ENCODE results near the gene SLC2A10.

SLC2A10 gene

DNA sequence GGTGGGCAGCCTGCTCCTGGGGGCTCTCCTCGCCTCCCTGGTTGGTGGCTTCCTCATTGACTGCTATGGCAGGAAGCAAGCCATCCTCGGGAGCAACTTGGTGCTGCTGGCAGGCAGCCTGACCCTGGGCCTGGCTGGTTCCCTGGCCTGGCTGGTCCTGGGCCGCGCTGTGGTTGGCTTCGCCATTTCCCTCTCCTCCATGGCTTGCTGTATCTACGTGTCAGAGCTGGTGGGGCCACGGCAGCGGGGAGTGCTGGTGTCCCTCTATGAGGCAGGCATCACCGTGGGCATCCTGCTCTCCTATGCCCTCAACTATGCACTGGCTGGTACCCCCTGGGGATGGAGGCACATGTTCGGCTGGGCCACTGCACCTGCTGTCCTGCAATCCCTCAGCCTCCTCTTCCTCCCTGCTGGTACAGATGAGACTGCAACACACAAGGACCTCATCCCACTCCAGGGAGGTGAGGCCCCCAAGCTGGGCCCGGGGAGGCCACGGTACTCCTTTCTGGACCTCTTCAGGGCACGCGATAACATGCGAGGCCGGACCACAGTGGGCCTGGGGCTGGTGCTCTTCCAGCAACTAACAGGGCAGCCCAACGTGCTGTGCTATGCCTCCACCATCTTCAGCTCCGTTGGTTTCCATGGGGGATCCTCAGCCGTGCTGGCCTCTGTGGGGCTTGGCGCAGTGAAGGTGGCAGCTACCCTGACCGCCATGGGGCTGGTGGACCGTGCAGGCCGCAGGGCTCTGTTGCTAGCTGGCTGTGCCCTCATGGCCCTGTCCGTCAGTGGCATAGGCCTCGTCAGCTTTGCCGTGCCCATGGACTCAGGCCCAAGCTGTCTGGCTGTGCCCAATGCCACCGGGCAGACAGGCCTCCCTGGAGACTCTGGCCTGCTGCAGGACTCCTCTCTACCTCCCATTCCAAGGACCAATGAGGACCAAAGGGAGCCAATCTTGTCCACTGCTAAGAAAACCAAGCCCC is 16.0 kb downstream of the SLC2A10 start:
- H3K27ac ChIP-seq (ENCODE audit: insufficient read depth in 1 of 2, low read depth in 1 of 2, low read length in 2 of 2, poor library complexity in 1 of 2, severe bottlenecking in 2 of 2) = no peak overlapping the region
- no peak overlapping the region for H3K4me3 ChIP-seq (ENCODE audit: control insufficient read depth in 1 of 7, extremely low read depth in 1 of 7, insufficient read depth in 4 of 7, low read depth in 2 of 7, low read length in 6 of 7)
- POLR2A ChIA-PET = interaction anchor here (1.7 kb wide), 1 partner anchor 11 kb away, joined by 3 read pairs; no protein-coding TSS in a partner anchor
- H3K36me3 ChIP-seq (ENCODE audit: control insufficient read depth in 4 of 4, insufficient read depth in 4 of 4, low read length in 3 of 4) = no peaks in the 10 kb centered on the region
- CTCF ChIA-PET = no interaction called here
- no peaks in the 10 kb centered on the region for H3K4me1 ChIP-seq (ENCODE audit: control extremely low read depth in 1 of 4, control insufficient read depth in 4 of 4, insufficient read depth in 4 of 4, low read length in 3 of 4)
- WGBS (ENCODE audit: insufficient coverage) = 96% methylated on average over 25 of the region's 27 CpGs
- DNase-seq = no peak
- H3K9me3 ChIP-seq (ENCODE audit: control extremely low read depth in 1 of 5, control insufficient read depth in 4 of 5, insufficient read depth in 2 of 5, low read depth in 1 of 5, low read length in 4 of 5) = peaks cover 0 to 4% (median 2%) of the 10 kb centered on the region in 5 experiments
- H3K27me3 ChIP-seq (replicated peaks in 2 of 5; ENCODE audit: control insufficient read depth in 4 of 5, insufficient read depth in 5 of 5, low read length in 4 of 5) = no peaks in the 10 kb centered on the region

GRCh38 chr20:46731770-46732169 is 22.3 kb downstream of the SLC2A10 start:
- DNase-seq = no peak
- Histone ChIP-seq H3K4me1 (ENCODE audit: control extremely low read depth in 1 of 4, control insufficient read depth in 4 of 4, insufficient read depth in 4 of 4, low read length in 3 of 4) (no peaks in the 10 kb centered on the region), H3K27me3 (replicated peaks in 2 of 5; ENCODE audit: control insufficient read depth in 4 of 5, insufficient read depth in 5 of 5, low read length in 4 of 5) (no peaks in the 10 kb centered on the region), H3K9me3 (ENCODE audit: control extremely low read depth in 1 of 5, control insufficient read depth in 4 of 5, insufficient read depth in 2 of 5, low read depth in 1 of 5, low read length in 4 of 5) (no peaks in the 10 kb centered on the region), H3K36me3 (ENCODE audit: control insufficient read depth in 4 of 4, insufficient read depth in 4 of 4, low read length in 3 of 4) (no peaks in the 10 kb centered on the region), H3K27ac (ENCODE audit: insufficient read depth in 1 of 2, low read depth in 1 of 2, low read length in 2 of 2, poor library complexity in 1 of 2, severe bottlenecking in 2 of 2) (no peak overlapping the region), H3K4me3 (ENCODE audit: control insufficient read depth in 1 of 7, extremely low read depth in 1 of 7, insufficient read depth in 4 of 7, low read depth in 2 of 7, low read length in 6 of 7) (no peak overlapping the region)
- CTCF ChIA-PET = no interaction called here
- POLR2A ChIA-PET = no interaction called here
- 96% methylated on average over 3 of the region's 4 CpGs for WGBS (ENCODE audit: insufficient coverage)

DNA sequence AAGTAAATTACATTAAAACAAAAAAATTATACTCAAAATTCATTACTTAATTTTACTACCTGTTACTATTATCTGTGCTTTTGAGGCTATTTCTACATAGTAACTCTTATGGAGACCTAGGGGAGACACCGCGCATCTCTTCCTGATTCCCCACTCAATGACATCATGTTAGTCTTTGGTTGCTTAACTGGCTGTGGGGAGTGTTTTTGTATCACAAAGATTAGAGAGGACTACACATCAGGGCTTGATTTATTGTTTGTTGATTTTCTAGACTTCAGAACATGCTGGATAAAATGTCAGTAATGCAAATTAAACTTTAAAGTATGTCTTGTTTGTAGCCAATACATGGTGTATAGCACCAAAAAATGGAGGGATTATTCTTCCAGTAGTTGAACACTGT is 26.0 kb downstream of the SLC2A10 start:
- no CpG with 5 or more reads among the region's 2 CpGs for WGBS (ENCODE audit: insufficient coverage)
- Histone ChIP-seq H3K4me3 (ENCODE audit: control insufficient read depth in 1 of 7, extremely low read depth in 1 of 7, insufficient read depth in 4 of 7, low read depth in 2 of 7, low read length in 6 of 7) (no peak overlapping the region), H3K36me3 (ENCODE audit: control insufficient read depth in 4 of 4, insufficient read depth in 4 of 4, low read length in 3 of 4) (no peaks in the 10 kb centered on the region), H3K27me3 (replicated peaks in 2 of 5; ENCODE audit: control insufficient read depth in 4 of 5, insufficient read depth in 5 of 5, low read length in 4 of 5) (peaks cover 0 to 4% (median 2%) of the 10 kb centered on the region in 5 experiments), H3K9me3 (ENCODE audit: control extremely low read depth in 1 of 5, control insufficient read depth in 4 of 5, insufficient read depth in 2 of 5, low read depth in 1 of 5, low read length in 4 of 5) (peaks cover 0 to 2% (median 0%) of the 10 kb centered on the region in 5 experiments), H3K27ac (ENCODE audit: insufficient read depth in 1 of 2, low read depth in 1 of 2, low read length in 2 of 2, poor library complexity in 1 of 2, severe bottlenecking in 2 of 2) (no peak overlapping the region), H3K4me1 (ENCODE audit: control extremely low read depth in 1 of 4, control insufficient read depth in 4 of 4, insufficient read depth in 4 of 4, low read length in 3 of 4) (no peaks in the 10 kb centered on the region)
- POLR2A ChIA-PET = interaction anchor here (1.2 kb wide), 1 partner anchor 9 kb away, joined by 3 read pairs; no protein-coding TSS in a partner anchor
- CTCF ChIA-PET = interaction anchor here (0.9 kb wide), 1 partner anchor 17 kb away, joined by 3 read pairs; no protein-coding TSS in a partner anchor
- DNase-seq = no peak

DNA sequence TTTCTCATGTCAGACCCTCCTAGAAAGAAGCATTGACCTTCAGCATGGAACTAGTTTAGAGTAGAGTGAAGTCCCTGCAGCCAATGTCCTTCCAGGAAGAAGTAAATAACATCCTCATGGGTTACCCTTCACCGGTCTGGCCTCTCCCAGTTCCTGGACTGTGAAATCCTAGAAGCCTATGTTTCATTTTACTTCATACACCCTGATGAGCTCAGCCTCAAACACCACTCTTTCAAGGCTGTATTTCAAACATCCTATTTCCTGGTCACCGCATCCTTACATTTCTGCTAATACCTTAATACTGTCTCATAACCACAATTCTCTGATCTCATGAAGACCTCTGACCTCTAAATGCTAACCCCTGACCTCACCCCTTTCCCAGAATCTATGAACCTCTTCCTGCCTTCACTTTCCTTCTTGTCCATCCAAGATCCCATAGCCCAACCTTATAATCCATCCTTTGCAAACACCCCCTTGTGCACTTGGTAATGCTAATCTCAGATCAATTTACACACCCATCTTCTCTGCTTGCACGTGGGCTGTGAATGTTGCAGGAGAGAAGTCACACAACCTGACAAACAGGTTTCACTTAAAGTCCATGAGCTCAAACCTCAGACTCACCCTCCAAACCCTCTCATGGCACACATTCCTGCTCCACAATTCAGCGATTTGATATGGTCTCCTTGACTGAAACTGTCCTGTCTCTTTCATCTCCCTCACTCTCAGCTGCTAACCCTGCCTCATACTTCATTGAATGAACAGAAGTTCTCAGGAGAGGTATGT is 30.2 kb downstream of the SLC2A10 start:
- WGBS (ENCODE audit: insufficient coverage) = 83% methylated on average over 3 of the region's 4 CpGs
- no peaks in the 10 kb centered on the region for H3K36me3 ChIP-seq (ENCODE audit: control insufficient read depth in 4 of 4, insufficient read depth in 4 of 4, low read length in 3 of 4)
- POLR2A ChIA-PET = no interaction called here
- peaks cover 0 to 24% (median 7%) of the 10 kb centered on the region in 5 experiments for H3K27me3 ChIP-seq (replicated peaks in 2 of 5; ENCODE audit: control insufficient read depth in 4 of 5, insufficient read depth in 5 of 5, low read length in 4 of 5)
- CTCF ChIA-PET = interaction anchor here (1.2 kb wide), 1 partner anchor 8 kb away, joined by 3 read pairs; no protein-coding TSS in a partner anchor
- DNase-seq = no peak
- H3K4me3 ChIP-seq (ENCODE audit: control insufficient read depth in 1 of 7, extremely low read depth in 1 of 7, insufficient read depth in 4 of 7, low read depth in 2 of 7, low read length in 6 of 7) = no peak overlapping the region
- peaks cover 0 to 2% (median 0%) of the 10 kb centered on the region in 5 experiments for H3K9me3 ChIP-seq (ENCODE audit: control extremely low read depth in 1 of 5, control insufficient read depth in 4 of 5, insufficient read depth in 2 of 5, low read depth in 1 of 5, low read length in 4 of 5)
- no peaks in the 10 kb centered on the region for H3K4me1 ChIP-seq (ENCODE audit: control extremely low read depth in 1 of 4, control insufficient read depth in 4 of 4, insufficient read depth in 4 of 4, low read length in 3 of 4)
- no peak overlapping the region for H3K27ac ChIP-seq (ENCODE audit: insufficient read depth in 1 of 2, low read depth in 1 of 2, low read length in 2 of 2, poor library complexity in 1 of 2, severe bottlenecking in 2 of 2)

GRCh38 chr20:46740214-46740609 is 30.8 kb downstream of the SLC2A10 start:
- no peak overlapping the region for H3K27ac ChIP-seq (ENCODE audit: insufficient read depth in 1 of 2, low read depth in 1 of 2, low read length in 2 of 2, poor library complexity in 1 of 2, severe bottlenecking in 2 of 2)
- H3K27me3 ChIP-seq (replicated peaks in 2 of 5; ENCODE audit: control insufficient read depth in 4 of 5, insufficient read depth in 5 of 5, low read length in 4 of 5) = peaks cover 0 to 25% (median 7%) of the 10 kb centered on the region in 5 experiments
- 90% methylated on average over 3 of the region's 3 CpGs for WGBS (ENCODE audit: insufficient coverage)
- peaks cover 0 to 2% (median 0%) of the 10 kb centered on the region in 5 experiments for H3K9me3 ChIP-seq (ENCODE audit: control extremely low read depth in 1 of 5, control insufficient read depth in 4 of 5, insufficient read depth in 2 of 5, low read depth in 1 of 5, low read length in 4 of 5)
- ChIA-PET CTCF (no interaction called here), POLR2A (no interaction called here)
- DNase-seq = no peak
- H3K4me3 ChIP-seq (ENCODE audit: control insufficient read depth in 1 of 7, extremely low read depth in 1 of 7, insufficient read depth in 4 of 7, low read depth in 2 of 7, low read length in 6 of 7) = no peak overlapping the region
- H3K4me1 ChIP-seq (ENCODE audit: control extremely low read depth in 1 of 4, control insufficient read depth in 4 of 4, insufficient read depth in 4 of 4, low read length in 3 of 4) = no peaks in the 10 kb centered on the region
- H3K36me3 ChIP-seq (ENCODE audit: control insufficient read depth in 4 of 4, insufficient read depth in 4 of 4, low read length in 3 of 4) = no peaks in the 10 kb centered on the region

GRCh38 chr20:46741924-46742668 is 32.6 kb downstream of the SLC2A10 start:
- no peak overlapping the region for H3K27ac ChIP-seq (ENCODE audit: insufficient read depth in 1 of 2, low read depth in 1 of 2, low read length in 2 of 2, poor library complexity in 1 of 2, severe bottlenecking in 2 of 2)
- H3K36me3 ChIP-seq (ENCODE audit: control insufficient read depth in 4 of 4, insufficient read depth in 4 of 4, low read length in 3 of 4) = no peaks in the 10 kb centered on the region
- peaks cover under 1 to 38% (median 11%) of the 10 kb centered on the region in 5 experiments for H3K27me3 ChIP-seq (replicated peaks in 2 of 5; ENCODE audit: control insufficient read depth in 4 of 5, insufficient read depth in 5 of 5, low read length in 4 of 5)
- WGBS (ENCODE audit: insufficient coverage) = 92% methylated on average over 5 of the region's 8 CpGs
- peaks cover 0 to 2% (median 0%) of the 10 kb centered on the region in 5 experiments for H3K9me3 ChIP-seq (ENCODE audit: control extremely low read depth in 1 of 5, control insufficient read depth in 4 of 5, insufficient read depth in 2 of 5, low read depth in 1 of 5, low read length in 4 of 5)
- DNase-seq = no peak
- no peak overlapping the region for H3K4me3 ChIP-seq (ENCODE audit: control insufficient read depth in 1 of 7, extremely low read depth in 1 of 7, insufficient read depth in 4 of 7, low read depth in 2 of 7, low read length in 6 of 7)
- ChIA-PET CTCF (no interaction called here), POLR2A (no interaction called here)
- no peaks in the 10 kb centered on the region for H3K4me1 ChIP-seq (ENCODE audit: control extremely low read depth in 1 of 4, control insufficient read depth in 4 of 4, insufficient read depth in 4 of 4, low read length in 3 of 4)

Measured in common myeloid progenitor, CD34-positive (primary cell).